Osteoblast (primary cell): ENCODE measurements around the gene SLC22A15. TPM values are rescaled to one million over a fixed set of nuclear protein-coding genes. Genes with fewer than 3 reads are reported as not detected.
"Not testable (repeated sequence)": the region's sequence is repeated elsewhere in the genome, so short reads cannot be mapped to it uniquely, and the experiment has no call there.

Experiments used
- DNase-seq: peaks from one replicate; pipeline ENCODE4 v3.0.0; 2011; ENCODE audit warnings: low spot score, mixed read lengths; ENCODE audit not compliant: insufficient read length; ENCODE audit errors: missing footprints
- H2AFZ ChIP-seq: 2 replicates; pipeline ENCODE4 v1.6.0; 2011; ENCODE audit warnings: mild to moderate bottlenecking, low read length
- H3K27ac ChIP-seq: 2 replicates; pipeline ENCODE4 v1.5.1; 2011; ENCODE audit warnings: mild to moderate bottlenecking, low read depth, low read length, moderate library complexity
- H3K27me3 ChIP-seq: 2 replicates; pipeline ENCODE4 v1.6.0; 2012; ENCODE audit warnings: mild to moderate bottlenecking, control low read depth, inconsistent platforms, low read length, moderate library complexity; ENCODE audit not compliant: insufficient read depth
- H3K36me3 ChIP-seq: 2 replicates; pipeline ENCODE4 v1.5.1; 2011; ENCODE audit warnings: mild to moderate bottlenecking, low read length, control low read depth, moderate library complexity; ENCODE audit not compliant: insufficient read depth
- H3K4me1 ChIP-seq: 2 replicates; pipeline ENCODE4 v1.5.1; 2011; ENCODE audit warnings: mild to moderate bottlenecking, low read length, control low read depth, moderate library complexity; ENCODE audit not compliant: insufficient read depth
- H3K4me2 ChIP-seq: 2 replicates; pipeline ENCODE4 v1.6.0; 2011; ENCODE audit warnings: mild to moderate bottlenecking, low read length; ENCODE audit not compliant: insufficient read depth
- H3K4me3 ChIP-seq: fragments of 200-600 bp; sonication (generic); 3 replicates; pipeline ENCODE4 v1.5.1; 2012; ENCODE audit warnings: mild to moderate bottlenecking, low read length, inconsistent platforms; ENCODE audit not compliant: insufficient read depth
- H3K79me2 ChIP-seq: 2 replicates; pipeline ENCODE4 v1.6.0; 2012; ENCODE audit warnings: mild to moderate bottlenecking, low read length, control low read depth, inconsistent platforms; ENCODE audit not compliant: insufficient read depth
- H3K9me3 ChIP-seq: 2 replicates; pipeline ENCODE4 v1.5.1; 2011; ENCODE audit warnings: low read depth, low read length, control low read depth
- H4K20me1 ChIP-seq: 2 replicates; pipeline ENCODE4 v1.6.0; 2012; ENCODE audit warnings: mild to moderate bottlenecking, low read length, control low read depth; ENCODE audit not compliant: insufficient read depth
- total RNA-seq: library from RNA; depleted of rRNA; stranded (reverse); fragments of >200 nt; gene quantifications from 2 replicates; pipeline ENCODE4 v1.2.3, GENCODE V29; 2012
- TF ChIP-seq, protein P1 (sequence below): IDR thresholded peaks from 2 replicates; pipeline ENCODE4 v1.5.1; 2011; ENCODE audit warnings: mild to moderate bottlenecking, low read depth, low read length, moderate library complexity; ENCODE audit errors: extremely low read depth

The SLC22A15 gene
- total RNA-seq, 1 donor: 14.5 TPM

DNA sequence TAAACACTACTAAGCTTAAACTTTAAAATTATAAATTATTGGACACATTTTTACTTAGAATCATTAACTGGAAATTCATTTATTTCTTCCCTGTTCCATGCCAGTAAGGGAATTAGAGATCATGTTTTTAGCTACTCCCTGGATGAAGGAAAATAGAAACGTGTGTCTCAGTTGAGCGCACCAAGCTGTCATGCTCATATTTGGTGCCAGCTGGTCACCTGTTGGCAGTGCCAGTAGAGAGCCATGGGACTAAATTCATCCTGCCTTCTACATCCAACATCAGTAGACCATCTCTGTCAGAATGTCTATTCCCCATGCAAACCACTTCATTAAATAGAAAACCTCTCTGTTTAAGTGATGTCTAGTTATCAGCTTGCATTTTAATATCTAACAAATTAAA, 17.4 kb upstream of the SLC22A15 start:
- Histone ChIP-seq H3K9me3 (no peaks in the 10 kb centered on the region), H3K4me3 (no peak overlapping the region), H2AFZ (no peak overlapping the region), H4K20me1 (no peaks in the 10 kb centered on the region), H3K4me2 (no peak overlapping the region), H3K4me1 (no peaks in the 10 kb centered on the region), H3K27me3 (peaks cover 9% of the 10 kb centered on the region), H3K79me2 (no peaks in the 10 kb centered on the region), H3K36me3 (no peaks in the 10 kb centered on the region), H3K27ac (no peak overlapping the region)
- TF ChIP-seq, protein P1, sequence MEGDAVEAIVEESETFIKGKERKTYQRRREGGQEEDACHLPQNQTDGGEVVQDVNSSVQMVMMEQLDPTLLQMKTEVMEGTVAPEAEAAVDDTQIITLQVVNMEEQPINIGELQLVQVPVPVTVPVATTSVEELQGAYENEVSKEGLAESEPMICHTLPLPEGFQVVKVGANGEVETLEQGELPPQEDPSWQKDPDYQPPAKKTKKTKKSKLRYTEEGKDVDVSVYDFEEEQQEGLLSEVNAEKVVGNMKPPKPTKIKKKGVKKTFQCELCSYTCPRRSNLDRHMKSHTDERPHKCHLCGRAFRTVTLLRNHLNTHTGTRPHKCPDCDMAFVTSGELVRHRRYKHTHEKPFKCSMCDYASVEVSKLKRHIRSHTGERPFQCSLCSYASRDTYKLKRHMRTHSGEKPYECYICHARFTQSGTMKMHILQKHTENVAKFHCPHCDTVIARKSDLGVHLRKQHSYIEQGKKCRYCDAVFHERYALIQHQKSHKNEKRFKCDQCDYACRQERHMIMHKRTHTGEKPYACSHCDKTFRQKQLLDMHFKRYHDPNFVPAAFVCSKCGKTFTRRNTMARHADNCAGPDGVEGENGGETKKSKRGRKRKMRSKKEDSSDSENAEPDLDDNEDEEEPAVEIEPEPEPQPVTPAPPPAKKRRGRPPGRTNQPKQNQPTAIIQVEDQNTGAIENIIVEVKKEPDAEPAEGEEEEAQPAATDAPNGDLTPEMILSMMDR: no peak
- DNase-seq: no peak

GRCh38 chr1:115969509-115969908, 6.8 kb upstream of the SLC22A15 start:
- Histone ChIP-seq H3K79me2 (no peaks in the 10 kb centered on the region), H3K4me1 (no peaks in the 10 kb centered on the region), H3K36me3 (no peaks in the 10 kb centered on the region), H3K27me3 (peaks cover 8% of the 10 kb centered on the region), H4K20me1 (no peaks in the 10 kb centered on the region), H3K4me3 (no peak overlapping the region), H2AFZ (no peak overlapping the region), H3K4me2 (no peak overlapping the region), H3K9me3 (no peaks in the 10 kb centered on the region), H3K27ac (no peak overlapping the region)
- TF ChIP-seq, protein P1: no peak
- DNase-seq: no peak

DNA sequence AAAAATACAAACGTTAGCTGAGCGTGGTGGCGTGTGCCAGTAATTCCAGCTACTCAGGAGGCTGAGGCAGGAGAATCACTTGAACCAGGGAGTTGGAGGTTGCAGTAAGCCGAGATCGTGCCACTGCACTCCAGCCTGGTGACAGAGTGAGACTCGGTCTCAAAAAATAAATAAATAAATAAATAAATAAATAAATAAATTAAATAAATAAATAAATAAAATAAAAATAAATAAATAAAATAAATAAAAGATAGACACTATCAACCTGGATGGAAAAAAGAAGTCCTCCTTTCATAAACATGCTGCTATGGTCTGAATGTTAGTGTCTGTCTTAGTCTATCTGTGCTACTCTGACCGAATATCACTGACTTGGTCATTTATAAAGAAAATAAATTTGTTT, 4.5 kb upstream of the SLC22A15 start:
- H3K4me1 ChIP-seq, H3K9me3 ChIP-seq, H3K27me3 ChIP-seq, H3K79me2 ChIP-seq, H3K4me2 ChIP-seq, H3K4me3 ChIP-seq, H4K20me1 ChIP-seq, H3K36me3 ChIP-seq, DNase-seq, H2AFZ ChIP-seq, H3K27ac ChIP-seq: not testable (repeated sequence)

- Histone ChIP-seq H3K27ac (no peak overlapping the region), H3K9me3 (no peaks in the 10 kb centered on the region), H4K20me1 (no peaks in the 10 kb centered on the region), H3K36me3 (no peaks in the 10 kb centered on the region), H3K27me3 (peaks cover 8% of the 10 kb centered on the region), H3K4me3 (no peak overlapping the region), H3K4me2 (no peak overlapping the region), H2AFZ (no peak overlapping the region), H3K79me2 (no peaks in the 10 kb centered on the region), H3K4me1 (no peaks in the 10 kb centered on the region)
- TF ChIP-seq, protein P1: no peak
- DNase-seq: no peak
Measured at GRCh38 chr1:115973154-115973553, 3.2 kb upstream of the SLC22A15 start.
